H9 (cell line): ENCODE results near the gene KLF16. TPM values are rescaled to one million over a fixed set of nuclear protein-coding genes. Genes with fewer than 3 reads are reported as not detected.

Experiments used
- DNase-seq: peaks from one replicate; pipeline ENCODE4 v3.0.0-alpha.2; 2017
- H2AFZ ChIP-seq: one replicate; pipeline ENCODE4 v1.6.1; 2013; ENCODE audit warnings: mild to moderate bottlenecking, low read length, control low read depth, moderate library complexity
- H2AK5ac ChIP-seq: 2 replicates; pipeline ENCODE4 v1.6.1; 2013; ENCODE audit warnings: low read length, control low read depth, mixed read lengths; ENCODE audit not compliant: insufficient read length
- H2BK120ac ChIP-seq: one replicate; pipeline ENCODE4 v1.6.1; 2013; ENCODE audit warnings: low read depth, mild to moderate bottlenecking, low read length, control low read depth, inconsistent platforms; ENCODE audit not compliant: poor library complexity, severe bottlenecking
- H2BK12ac ChIP-seq: 2 replicates; pipeline ENCODE4 v1.6.1; 2013; ENCODE audit warnings: low read length, control low read depth, mixed read lengths, low read depth; ENCODE audit not compliant: insufficient read length
- H2BK15ac ChIP-seq: 2 replicates; pipeline ENCODE4 v1.6.1; 2013; ENCODE audit warnings: low read depth, low read length, control low read depth
- H2BK20ac ChIP-seq: one replicate; pipeline ENCODE4 v1.6.1; 2013; ENCODE audit warnings: low read depth, mild to moderate bottlenecking, low read length, control low read depth, inconsistent platforms; ENCODE audit not compliant: poor library complexity, severe bottlenecking
- H2BK5ac ChIP-seq: 2 replicates; pipeline ENCODE4 v1.6.1; 2013; ENCODE audit warnings: low read length, control low read depth, mixed read lengths; ENCODE audit not compliant: insufficient read length
- H3K14ac ChIP-seq: 2 replicates; pipeline ENCODE4 v1.6.1; 2013; ENCODE audit warnings: low read length, control low read depth; ENCODE audit not compliant: insufficient read depth
- H3K18ac ChIP-seq: 2 replicates; pipeline ENCODE4 v1.6.1; 2013; ENCODE audit warnings: low read depth, mild to moderate bottlenecking, mixed read lengths, low read length, control low read depth; ENCODE audit not compliant: insufficient read length
- H3K23ac ChIP-seq: 2 replicates; pipeline ENCODE4 v1.6.1; 2013; ENCODE audit warnings: low read length, control low read depth, mixed read lengths, low read depth; ENCODE audit not compliant: insufficient read length
- H3K23me2 ChIP-seq: 2 replicates; pipeline ENCODE4 v1.6.1; 2013; ENCODE audit warnings: low read depth, mild to moderate bottlenecking, mixed read lengths, low read length, control low read depth; ENCODE audit not compliant: insufficient read length, poor library complexity, severe bottlenecking
- H3K27ac ChIP-seq: 2 replicates; pipeline ENCODE4 v1.5.1; 2013; ENCODE audit warnings: low read length, control low read depth, mixed read lengths, low read depth; ENCODE audit not compliant: insufficient read length
- H3K27me3 ChIP-seq: 2 replicates; pipeline ENCODE4 v1.6.1; 2013; ENCODE audit warnings: low read length, control low read depth, inconsistent platforms; ENCODE audit not compliant: insufficient read depth
- H3K4ac ChIP-seq: 2 replicates; pipeline ENCODE4 v1.6.1; 2013; ENCODE audit warnings: low read depth, mild to moderate bottlenecking, control low read depth, inconsistent platforms, low read length, moderate library complexity
- H3K4me1 ChIP-seq: 2 replicates; pipeline ENCODE4 v1.6.1; 2013; ENCODE audit warnings: low read length, control low read depth, inconsistent platforms; ENCODE audit not compliant: insufficient read depth
- H3K4me2 ChIP-seq: 2 replicates; pipeline ENCODE4 v1.6.1; 2013; ENCODE audit warnings: low read length, control low read depth, mixed read lengths; ENCODE audit not compliant: insufficient read length, insufficient read depth
- H3K56ac ChIP-seq: 2 replicates; pipeline ENCODE4 v1.6.1; 2013; ENCODE audit warnings: low read depth, mild to moderate bottlenecking, mixed read lengths, low read length, control low read depth; ENCODE audit not compliant: insufficient read length
- H3K79me1 ChIP-seq: 2 replicates; pipeline ENCODE4 v1.6.1; 2013; ENCODE audit warnings: low read depth, mild to moderate bottlenecking, moderate library complexity, low read length, control low read depth, inconsistent platforms; ENCODE audit not compliant: insufficient read depth, poor library complexity, severe bottlenecking
- H3K79me2 ChIP-seq: 2 replicates; pipeline ENCODE4 v1.6.1; 2013; ENCODE audit warnings: low read length, control low read depth, inconsistent platforms; ENCODE audit not compliant: insufficient read depth
- H3K9ac ChIP-seq: 2 replicates; pipeline ENCODE4 v1.6.1; 2013; ENCODE audit warnings: low read length, control low read depth, mixed read lengths; ENCODE audit not compliant: insufficient read length; ENCODE audit errors: extremely low read depth
- H3K9me3 ChIP-seq: one replicate; pipeline ENCODE4 v1.6.1; 2013; ENCODE audit warnings: low read depth, low read length, inconsistent platforms; ENCODE audit not compliant: control insufficient read depth
- H3T11ph ChIP-seq: one replicate; pipeline ENCODE4 v1.6.1; 2013; ENCODE audit warnings: mild to moderate bottlenecking, low read length, control low read depth, inconsistent platforms
- H4K20me1 ChIP-seq: one replicate; pipeline ENCODE4 v1.6.1; 2013; ENCODE audit not compliant: control insufficient read depth, insufficient read length, insufficient read depth
- H4K5ac ChIP-seq: 2 replicates; pipeline ENCODE4 v1.6.1; 2013; ENCODE audit warnings: low read depth, mild to moderate bottlenecking, mixed read lengths, low read length, control low read depth; ENCODE audit not compliant: insufficient read length
- H4K8ac ChIP-seq: replicated peaks from 2 replicates; pipeline ENCODE4 v1.6.1; 2013; ENCODE audit warnings: low read length, control low read depth, mixed read lengths, low read depth; ENCODE audit not compliant: insufficient read length
- H4K91ac ChIP-seq: 2 replicates; pipeline ENCODE4 v1.6.1; 2013; ENCODE audit warnings: low read depth, mild to moderate bottlenecking, moderate library complexity, mixed read lengths, low read length, control low read depth; ENCODE audit not compliant: insufficient read length
- H3K27ac Mint-ChIP-seq, 3 experiments: 2 replicates in 2 of 3; 3 replicates in 1 of 3; pipeline ENCODE4 v1.8.0; 2020 to 2021; ENCODE audit warnings: mixed read lengths in 3 of 3, mild to moderate bottlenecking in 1 of 3, moderate library complexity in 1 of 3
- H3K27me3 Mint-ChIP-seq: 2 replicates; pipeline ENCODE4 v1.8.0; 2021; ENCODE audit warnings: low read depth, mild to moderate bottlenecking, moderate library complexity, mixed read lengths
- H3K36me3 Mint-ChIP-seq, 3 experiments: 2 replicates in 2 of 3; 3 replicates in 1 of 3; pipeline ENCODE4 v1.8.0; 2020 to 2021; ENCODE audit warnings: low read depth in 3 of 3, mixed read lengths in 3 of 3; ENCODE audit not compliant: insufficient read depth in 1 of 3
- H3K4me1 Mint-ChIP-seq, 2 experiments: 2 replicates each; pipeline ENCODE4 v1.8.0; 2020; ENCODE audit warnings: mixed read lengths in 2 of 2
- H3K4me3 Mint-ChIP-seq, 2 experiments: 2 replicates in 1 of 2; 3 replicates in 1 of 2; pipeline ENCODE4 v1.8.0; 2020 to 2021; ENCODE audit warnings: mild to moderate bottlenecking in 2 of 2, mixed read lengths in 2 of 2, moderate library complexity in 1 of 2
- H3K9me3 Mint-ChIP-seq, 2 experiments: 2 replicates in 1 of 2; 3 replicates in 1 of 2; pipeline ENCODE4 v1.8.0; 2020; ENCODE audit warnings: mild to moderate bottlenecking in 2 of 2, mixed read lengths in 2 of 2, moderate library complexity in 1 of 2
- WGBS: extraction: QIAGEN DNeasy Blood & Tissue Kit; methylation state at CpG from one replicate; pipeline ENCODE4 v1.1.7; 2013; ENCODE audit warnings: missing lambda C conversion rate, low lambda C conversion rate, mixed read lengths; ENCODE audit not compliant: insufficient read length; ENCODE audit errors: extremely low coverage; 5-methylcytosine and 5-hydroxymethylcytosine counted together
- total RNA-seq: library from RNA; stranded (reverse); gene quantifications from 2 replicates; pipeline ENCODE4 v1.2.1, GENCODE V29; 2021
- TF ChIP-seq, protein P1 (sequence below): fragments of 200-600 bp; sonication (generic); conservative IDR thresholded peaks from 3 replicates; pipeline ENCODE4 v1.8.0; 2021; ENCODE audit warnings: antibody characterized with exemption, mild to moderate bottlenecking

KLF16 gene
- total RNA-seq, 1 experiment from 2014 or later = 66.8 TPM

DNA sequence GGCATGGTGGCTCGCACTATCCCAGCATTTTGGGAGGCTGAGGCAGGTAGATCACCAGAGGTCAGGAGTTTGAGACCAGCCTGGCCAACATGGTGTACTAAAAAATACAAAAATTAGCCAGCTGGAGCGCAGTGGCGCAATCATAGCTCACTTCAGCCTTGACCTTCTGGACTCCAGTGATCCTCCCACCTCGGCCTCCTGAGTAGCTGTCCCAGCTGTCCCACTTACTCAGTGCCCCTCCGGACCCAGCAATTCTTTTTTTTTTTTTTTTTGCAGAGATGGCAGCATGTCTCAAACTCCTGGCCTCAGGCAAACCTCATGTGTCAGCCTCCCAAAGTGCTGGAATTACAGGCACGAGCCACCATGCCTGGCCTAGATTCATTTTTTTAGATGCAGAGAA is 39.5 kb upstream of the KLF16 start:
- Histone ChIP-seq H2BK20ac (no peak overlapping the region), H3K23ac (no peak overlapping the region), H2BK5ac (no peak overlapping the region), H3K23me2 (peaks cover 6% of the 10 kb centered on the region), H3K56ac (no peak overlapping the region), H3K18ac (no peak overlapping the region), H3K14ac (no peak overlapping the region), H2BK120ac (peak overlapping the region; percentile 2), H2AK5ac (no peak overlapping the region), H4K8ac (no peak overlapping the region), H3K27ac (no peak overlapping the region), H2BK15ac (no peak overlapping the region), H3K79me1 (no peaks in the 10 kb centered on the region), H3K4me2 (no peak overlapping the region), H4K91ac (no peak overlapping the region), H3K9ac (no peak overlapping the region), H3K27me3 (no peaks in the 10 kb centered on the region), H4K20me1 (no peaks in the 10 kb centered on the region), H3K9me3 (no peaks in the 10 kb centered on the region), H4K5ac (no peak overlapping the region), H3K4ac (no peak overlapping the region), H3K4me1 (0 out of 2 replicates have a peak, but pooled peaks cover 2% of the 10 kb centered on the region), H3T11ph (no peak overlapping the region), H2AFZ (no peak overlapping the region), H2BK12ac (no peak overlapping the region), H3K79me2 (peaks cover 6% of the 10 kb centered on the region; the same call in 1 of the 2 replicates)
- TF ChIP-seq, protein P1, sequence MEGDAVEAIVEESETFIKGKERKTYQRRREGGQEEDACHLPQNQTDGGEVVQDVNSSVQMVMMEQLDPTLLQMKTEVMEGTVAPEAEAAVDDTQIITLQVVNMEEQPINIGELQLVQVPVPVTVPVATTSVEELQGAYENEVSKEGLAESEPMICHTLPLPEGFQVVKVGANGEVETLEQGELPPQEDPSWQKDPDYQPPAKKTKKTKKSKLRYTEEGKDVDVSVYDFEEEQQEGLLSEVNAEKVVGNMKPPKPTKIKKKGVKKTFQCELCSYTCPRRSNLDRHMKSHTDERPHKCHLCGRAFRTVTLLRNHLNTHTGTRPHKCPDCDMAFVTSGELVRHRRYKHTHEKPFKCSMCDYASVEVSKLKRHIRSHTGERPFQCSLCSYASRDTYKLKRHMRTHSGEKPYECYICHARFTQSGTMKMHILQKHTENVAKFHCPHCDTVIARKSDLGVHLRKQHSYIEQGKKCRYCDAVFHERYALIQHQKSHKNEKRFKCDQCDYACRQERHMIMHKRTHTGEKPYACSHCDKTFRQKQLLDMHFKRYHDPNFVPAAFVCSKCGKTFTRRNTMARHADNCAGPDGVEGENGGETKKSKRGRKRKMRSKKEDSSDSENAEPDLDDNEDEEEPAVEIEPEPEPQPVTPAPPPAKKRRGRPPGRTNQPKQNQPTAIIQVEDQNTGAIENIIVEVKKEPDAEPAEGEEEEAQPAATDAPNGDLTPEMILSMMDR = no peak
- Mint-ChIP-seq H3K4me1 (peaks cover 11 to 17% of the 10 kb centered on the region in 2 experiments), H3K27ac (no peak overlapping the region), H3K4me3 (no peak overlapping the region), H3K36me3 (peaks cover 5 to 8% (median 5%) of the 10 kb centered on the region in 3 experiments; a peak in 5 of 7 replicates), H3K9me3 (no peaks in the 10 kb centered on the region; a peak in 2 of 5 replicates), H3K27me3 (peaks cover 7% of the 10 kb centered on the region)
- DNase-seq = no peak
- no CpG with 5 or more reads among the region's 6 CpGs for WGBS
